ENCODE results near the gene MAP7.
"Not testable (repeated sequence)": the region's sequence is repeated elsewhere in the genome, so short reads cannot be mapped to it uniquely, and the experiment has no call there.

MAP7 gene

DNA sequence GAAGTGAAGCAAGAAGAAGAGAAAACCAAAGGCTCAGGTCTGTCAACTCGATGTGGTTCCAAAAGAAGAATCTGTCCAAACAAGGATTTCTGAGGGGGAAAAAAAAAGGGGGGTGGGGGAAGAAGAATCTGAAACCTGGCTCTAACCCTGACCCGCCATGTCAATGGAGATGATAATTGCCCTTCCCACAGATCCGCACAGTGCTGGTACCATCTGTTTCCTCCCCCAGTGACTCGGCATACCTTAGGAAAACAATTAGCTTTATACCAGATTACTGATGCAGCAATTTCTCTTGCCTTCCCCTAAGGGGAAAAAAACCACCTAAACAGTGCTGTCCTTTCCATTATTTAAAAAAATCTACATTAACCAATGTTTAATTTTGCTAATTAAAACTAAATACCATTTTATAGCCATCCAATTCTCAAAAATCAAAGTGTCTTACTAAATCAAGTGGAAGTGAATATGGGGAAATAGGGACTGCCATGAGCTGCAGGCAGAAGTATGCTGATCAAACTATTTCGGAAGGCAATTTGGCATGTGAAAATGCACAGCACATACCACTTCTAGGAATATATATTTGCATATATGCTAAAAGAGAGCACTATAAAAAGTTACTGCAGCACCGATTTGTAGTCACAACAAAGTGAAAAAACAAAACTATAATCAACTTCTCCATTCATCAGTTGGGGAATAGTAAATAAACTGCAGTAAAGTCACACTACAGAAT, 46.8 kb downstream of the MAP7 start:
- DNase-seq, result no peak

DNA sequence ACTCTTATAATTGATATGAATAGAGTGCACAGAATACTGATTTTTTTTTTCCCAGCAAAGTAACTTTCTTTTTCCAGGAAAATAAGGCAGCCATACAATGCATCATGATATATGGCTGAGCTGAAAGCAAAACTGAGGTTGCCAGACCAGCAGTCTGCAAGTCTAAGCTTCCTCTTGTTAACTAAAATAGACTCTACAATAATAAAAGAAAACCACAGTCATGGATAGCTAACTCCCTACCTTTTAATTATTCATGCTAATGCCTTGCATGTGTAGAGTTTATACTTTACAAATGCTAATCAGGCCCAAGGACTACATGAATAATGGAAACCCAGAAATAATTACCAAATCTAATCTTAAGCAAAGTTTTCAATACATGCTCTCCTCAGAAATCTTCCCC, 47.4 kb downstream of the MAP7 start:
- no peak for DNase-seq

DNA sequence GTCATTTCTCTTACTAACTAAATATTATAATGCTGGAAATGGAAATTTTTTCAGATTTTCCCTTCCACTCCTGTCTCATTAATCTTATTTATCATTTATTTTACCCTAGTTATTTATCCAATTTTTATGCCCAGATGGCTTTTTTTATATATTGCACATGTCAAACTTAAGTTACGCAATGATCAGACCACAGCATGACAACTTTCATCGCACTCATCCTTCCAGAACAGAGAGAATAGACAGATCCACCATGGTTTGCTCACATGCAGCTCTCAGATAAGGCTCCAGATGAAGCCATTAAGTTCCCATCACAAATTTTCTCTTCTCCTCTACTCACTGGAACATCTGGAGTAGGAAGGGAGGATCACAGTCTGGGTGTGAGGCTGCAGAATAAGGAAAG, 48.7 kb downstream of the MAP7 start:
- no peak for DNase-seq

DNA sequence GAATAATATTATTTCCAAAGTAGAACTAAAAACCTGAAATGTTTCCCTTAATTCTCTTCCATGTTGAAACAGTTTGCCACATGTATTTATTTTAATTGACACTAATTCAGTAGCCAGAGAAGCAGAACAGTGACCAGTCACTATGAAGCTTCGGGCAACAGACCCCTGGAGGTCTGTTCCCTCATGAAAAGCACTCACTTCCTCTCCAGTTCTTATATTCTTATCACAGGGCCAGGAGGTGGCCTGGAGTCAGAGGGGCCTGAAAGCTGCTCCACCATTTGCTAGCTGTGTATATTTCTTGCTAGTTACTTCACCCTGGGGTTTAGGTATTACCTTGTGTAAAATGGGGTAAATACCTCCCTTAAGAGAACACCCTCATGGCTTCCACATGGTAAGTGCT, 49.1 kb downstream of the MAP7 start:
- DNase-seq, result no peak

DNA sequence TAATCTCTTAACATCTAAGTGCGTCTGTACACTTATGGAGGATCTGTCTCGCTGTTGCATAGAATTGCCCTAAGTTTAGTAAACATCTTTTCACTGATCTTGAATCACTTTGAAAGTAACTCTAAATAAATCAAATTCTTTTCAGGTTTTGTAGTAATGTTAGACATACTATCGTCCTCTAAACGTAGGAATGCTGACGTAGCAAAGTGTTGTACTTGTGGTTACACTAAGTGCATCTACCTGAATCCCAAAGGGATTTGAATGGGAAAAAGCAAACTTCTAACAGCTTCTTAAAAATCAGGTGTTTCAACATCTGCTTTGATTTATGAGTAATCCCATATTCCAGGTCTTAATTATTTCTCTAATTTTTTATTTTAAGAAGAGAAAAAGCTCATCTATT, 49.8 kb downstream of the MAP7 start:
- no peak for DNase-seq

DNA sequence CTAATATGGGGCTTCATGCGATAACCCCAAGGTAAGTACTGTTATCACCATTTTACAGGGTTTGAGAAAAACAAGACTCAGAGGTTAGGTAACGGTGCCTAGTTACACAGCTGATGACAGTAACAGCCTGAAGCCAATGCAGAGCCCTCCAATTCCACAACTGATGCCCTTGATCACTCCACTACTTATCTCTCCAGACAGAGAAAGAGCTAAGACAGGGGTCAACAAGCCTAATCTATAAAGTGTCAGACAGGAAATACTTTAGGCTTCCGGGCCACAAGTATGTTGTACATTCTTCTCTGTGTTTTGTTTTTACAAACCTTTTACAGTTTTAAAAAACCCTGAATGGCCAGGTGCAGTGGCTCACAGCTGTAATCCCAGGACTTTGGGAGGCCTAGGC, 50.9 kb downstream of the MAP7 start:
- no peak for DNase-seq

DNA sequence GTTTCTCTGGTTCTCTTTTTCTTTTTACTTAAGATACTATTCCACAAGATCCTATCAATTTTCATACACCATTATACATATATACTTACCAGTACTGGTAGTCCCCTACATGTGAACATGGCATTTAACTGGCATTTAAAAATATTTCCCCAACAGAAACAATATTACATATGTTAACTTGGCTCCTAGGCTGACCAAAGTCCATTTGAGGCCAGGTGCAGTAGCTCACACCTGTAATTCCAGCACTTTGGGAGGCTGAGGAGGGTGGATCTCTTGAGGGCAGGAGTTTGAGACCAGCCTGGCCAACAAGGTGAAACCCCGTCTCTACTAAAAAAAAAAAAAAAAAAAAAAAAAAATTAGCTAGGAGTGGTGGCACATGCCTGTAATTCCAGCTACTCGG, 53.8 kb downstream of the MAP7 start:
- not testable (repeated sequence) for DNase-seq

DNA sequence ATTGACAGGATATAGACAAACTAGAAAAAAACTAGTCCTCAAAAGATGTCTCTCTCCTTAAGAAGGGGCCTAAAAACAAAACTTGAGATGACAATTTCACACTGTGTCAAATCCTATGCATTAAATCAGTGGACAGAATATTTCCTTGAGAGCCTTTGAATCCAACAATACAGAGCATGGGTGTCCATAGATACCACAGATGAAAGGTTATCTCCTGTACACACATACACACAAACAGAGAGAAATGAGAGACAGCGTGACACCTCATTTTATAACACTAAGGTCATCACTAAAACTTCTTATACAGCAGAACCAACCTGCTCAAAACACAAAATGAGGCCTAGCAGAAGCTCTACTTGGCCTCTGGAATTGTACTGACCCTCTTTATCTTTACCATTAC, 55.5 kb downstream of the MAP7 start:
- DNase-seq, result no peak

DNA sequence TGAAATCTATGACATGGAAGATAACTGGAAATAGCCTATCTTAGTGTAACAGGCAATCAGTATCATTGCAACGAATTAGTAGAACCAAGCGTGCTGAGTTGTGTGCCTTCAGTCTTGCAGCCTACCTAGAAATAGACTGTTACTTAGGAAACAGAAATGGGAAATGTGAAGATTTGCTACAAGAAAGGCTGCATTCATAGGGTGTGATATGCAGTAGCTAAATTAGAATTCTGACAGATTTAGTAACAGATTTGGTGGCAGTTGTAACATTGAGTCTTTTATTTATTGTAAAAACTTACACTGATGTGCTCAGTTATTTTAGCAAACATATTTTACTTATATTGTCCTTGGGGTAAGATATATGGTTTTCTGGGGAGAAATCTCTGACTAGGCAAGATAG, 56.2 kb downstream of the MAP7 start:
- no peak for DNase-seq

DNA sequence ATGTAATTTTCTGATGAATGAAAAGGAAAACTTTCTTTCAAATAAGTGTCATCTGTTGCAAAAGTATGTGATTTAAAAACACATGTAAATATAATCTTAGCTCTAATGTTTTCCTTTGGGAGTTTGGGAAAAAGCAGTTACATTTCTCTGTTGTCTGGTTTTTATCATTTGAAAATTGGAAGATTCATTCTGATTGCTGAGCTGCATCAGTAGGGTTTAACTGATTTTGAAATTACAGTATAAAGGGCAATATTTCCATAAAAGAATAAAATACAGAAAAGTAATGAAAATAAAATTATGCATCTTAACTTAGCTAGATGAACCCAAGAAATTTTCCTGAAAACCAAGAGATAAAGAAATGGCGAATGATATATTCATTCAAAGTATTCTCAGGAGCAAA, 57.8 kb downstream of the MAP7 start:
- DNase-seq, result no peak

DNA sequence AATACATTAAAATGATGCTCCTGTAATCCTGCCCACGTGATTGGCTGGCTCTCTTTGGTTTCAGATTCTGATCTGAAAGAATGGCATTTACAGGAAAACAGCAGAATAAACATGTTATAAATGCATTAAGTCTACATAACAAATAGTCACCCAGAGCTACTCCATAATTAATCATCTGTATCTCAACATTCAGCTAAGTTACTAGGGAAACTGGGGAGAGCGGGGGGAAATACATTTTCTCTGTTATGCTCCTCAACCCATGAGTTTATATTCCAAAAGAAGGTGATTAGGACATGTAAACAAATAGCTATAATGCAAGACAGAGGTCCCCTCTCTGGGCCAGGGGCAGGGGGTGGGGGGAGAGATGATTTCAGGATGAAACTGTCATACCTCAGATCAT, 58.5 kb downstream of the MAP7 start:
- no peak for DNase-seq

DNA sequence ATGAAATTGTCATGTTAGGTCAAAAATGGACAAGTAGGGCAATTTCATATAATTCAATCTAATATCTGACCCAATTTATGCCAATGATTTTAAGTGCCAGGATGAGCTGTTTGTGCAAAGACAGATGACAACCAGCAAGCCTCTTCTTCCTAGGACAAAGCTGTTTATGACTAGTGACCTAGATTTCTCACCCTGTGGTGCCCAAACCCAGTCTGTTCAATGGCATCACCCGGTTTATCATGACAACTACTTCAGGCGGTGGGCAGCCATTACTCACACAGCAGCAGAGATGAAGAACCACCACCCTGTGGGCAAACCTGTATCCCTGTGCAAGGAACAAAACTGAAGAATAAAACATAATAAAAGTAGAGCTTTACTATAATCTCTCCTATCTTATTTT, 59.0 kb downstream of the MAP7 start:
- no peak for DNase-seq

DNA sequence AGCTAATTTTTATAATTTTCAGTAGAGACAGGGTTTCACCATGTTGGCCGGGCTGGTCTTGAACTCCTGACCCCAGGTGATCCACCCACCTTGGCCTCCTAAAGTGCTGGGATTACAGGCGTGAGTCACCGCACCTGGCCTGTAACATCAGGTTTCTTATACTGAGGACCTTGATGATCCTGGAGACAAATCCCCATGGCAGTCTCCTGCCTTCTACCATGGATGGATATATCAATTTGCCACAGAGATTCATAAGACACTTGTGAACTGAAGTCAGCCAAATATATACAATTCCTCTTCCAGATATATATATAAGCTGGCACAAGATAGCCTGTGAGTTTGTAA, 60.6 kb downstream of the MAP7 start:
- DNase-seq, result not testable (repeated sequence)

DNA sequence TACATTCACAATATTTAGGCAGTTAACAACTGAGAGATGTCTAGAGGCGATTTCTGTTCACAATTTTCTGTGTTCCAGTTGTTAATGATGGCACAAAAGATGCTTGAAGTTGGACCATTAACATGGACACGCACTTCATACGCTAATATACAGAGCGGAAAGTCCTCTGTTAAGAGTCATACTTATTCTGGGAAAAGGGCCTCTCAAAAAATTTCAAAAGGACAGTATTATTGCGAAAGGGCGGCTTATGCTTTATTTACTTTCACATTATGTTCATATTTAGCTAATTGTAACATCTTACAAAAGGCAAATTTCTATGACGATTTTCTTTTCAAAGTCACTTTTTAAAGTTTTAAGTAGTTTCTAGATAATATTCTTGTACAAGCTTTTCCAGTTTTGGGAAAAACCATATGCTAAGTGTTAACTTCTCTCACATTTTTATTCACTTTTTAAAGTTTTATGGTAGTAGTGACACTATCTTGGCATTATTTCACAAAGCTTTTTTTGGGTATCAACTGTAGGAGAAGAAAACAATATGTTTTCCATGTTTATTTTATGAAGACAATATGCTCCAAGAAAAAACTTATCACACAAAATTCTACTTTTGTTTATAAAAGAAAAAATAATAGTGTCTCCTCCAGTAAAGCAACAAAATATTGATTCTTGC, 62.3 kb downstream of the MAP7 start:
- DNase-seq, result peak; percentile 8

DNA sequence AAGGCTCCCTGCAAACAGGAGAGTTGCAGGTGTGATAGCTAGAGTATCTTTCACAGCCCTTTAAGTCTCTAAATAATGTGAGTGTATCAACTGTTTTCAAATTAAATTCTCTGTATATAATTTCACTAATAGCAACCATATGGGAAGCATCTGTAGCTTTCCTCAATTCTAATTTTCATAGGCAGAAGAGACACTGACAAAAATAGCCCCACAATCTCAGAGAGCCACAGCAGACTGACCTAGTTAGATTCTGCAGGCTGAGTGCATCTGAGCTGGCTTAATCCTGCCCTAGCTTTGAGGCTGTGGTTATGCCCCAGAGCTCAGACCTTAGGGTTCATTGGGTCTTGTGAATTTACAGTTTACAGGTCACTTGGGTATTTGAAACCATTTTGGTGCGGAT, 63.9 kb downstream of the MAP7 start:
- DNase-seq, result no peak

DNA sequence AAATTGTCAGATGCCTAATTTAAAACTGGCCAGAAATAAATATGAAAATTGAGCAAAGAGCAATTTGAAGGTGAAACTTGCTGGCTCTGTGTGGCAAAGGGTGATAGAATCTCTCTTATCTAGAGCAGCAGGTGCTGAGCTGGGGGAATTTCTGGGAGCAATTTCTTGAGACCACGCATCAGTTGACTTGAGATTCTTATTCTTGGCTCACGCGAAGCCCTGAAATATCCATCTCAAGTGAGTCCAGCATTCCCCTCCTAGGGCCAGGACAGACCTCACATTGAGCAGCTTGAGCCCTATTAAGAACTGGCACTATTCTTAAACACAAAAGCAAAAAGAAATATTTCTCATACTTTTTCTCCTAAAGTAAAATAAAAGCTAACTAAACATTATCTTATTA, 66.3 kb downstream of the MAP7 start:
- no peak for DNase-seq

DNA sequence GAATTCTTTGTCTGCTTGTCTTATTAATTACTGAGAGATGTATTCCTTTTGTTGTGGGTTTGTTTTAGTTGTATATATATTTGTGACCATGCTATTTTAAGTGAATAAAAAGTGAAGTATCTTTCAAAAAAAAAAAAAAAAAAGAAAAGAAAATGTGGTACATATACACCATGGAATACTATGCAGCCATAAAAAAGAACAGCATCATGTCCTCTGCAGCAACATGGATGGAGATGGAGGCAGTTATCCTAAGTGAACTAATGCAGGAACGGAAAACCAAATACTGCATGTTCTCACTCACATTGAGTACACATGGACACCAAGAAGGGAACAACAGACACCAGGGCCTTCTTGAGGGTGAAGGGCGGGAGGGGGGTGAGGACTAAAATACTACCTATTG, 67.2 kb downstream of the MAP7 start:
- not testable (repeated sequence) for DNase-seq

DNA sequence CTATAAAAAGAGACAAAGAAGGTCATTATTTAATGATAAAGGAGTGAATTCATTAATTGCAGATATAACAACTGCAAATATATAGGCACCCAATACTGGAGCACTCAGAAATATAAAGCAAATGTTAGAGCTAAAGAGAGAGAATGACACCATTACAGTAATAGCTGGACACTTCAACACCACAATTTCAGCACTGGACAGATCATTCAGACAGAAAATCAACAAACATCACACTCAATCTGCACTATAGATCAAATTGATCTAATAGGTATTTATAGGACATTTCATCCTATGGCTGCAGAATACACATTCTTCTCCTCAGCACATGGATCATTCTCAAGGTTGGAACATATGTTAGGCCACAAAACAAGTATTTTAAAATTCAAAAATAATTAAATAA, 72.7 kb downstream of the MAP7 start:
- no peak for DNase-seq

DNA sequence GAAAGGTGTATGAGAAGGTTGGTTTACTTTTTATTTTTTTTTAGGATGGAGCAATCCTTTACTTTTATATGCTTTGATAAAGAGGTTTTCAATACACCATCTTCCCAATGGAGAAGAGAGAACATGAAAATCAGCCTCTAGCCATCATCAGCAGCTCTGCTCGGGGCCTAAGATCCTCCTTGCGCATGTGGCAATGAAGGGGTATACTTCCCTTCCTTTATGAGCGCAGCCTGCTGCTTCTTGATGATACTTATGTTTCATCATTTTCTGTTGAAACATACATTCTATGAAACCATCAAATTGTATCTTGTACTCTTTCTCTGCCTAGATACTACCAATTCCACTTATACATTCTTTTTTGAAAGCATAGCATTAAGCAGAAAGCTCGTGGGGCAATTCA, 74.5 kb downstream of the MAP7 start:
- no peak for DNase-seq

DNA sequence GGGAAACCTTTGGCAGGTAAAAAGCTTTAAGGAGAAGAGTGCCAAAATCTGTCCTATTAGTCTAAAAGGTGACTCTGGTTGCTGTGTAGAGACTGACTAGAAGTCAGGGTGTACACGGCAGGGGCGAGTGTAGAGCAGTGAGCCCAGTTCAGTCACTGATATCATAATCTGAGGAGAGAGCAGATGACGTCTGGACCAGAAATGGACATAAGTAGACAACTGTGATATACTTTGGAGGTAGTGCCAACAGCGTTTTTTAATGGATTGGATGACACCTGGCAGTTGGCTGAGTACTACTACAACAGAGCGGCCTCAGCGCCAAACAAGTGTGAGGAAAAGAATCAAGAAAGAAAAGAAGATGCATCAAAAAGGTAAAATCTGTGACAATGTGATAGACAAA, 76.0 kb downstream of the MAP7 start:
- DNase-seq, result no peak

DNA sequence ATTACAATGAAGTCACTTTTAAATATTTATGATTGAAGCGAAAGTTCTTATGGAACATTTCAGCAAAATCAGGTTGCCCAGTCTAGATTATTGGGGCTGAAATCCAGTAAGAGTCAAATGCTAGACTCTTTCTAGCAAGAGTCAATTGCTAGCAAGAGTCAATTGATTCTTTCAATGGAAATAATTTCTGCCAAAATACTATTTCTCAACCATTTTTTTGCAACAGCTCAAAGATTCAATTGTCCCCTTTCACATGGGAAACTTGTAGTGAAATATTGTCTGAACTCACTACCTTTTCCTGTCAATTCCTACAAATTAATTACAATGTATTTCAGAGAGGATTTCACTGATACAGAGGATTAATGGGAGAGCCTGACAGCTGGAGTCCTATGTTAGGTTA, 78.3 kb downstream of the MAP7 start:
- no peak for DNase-seq

DNA sequence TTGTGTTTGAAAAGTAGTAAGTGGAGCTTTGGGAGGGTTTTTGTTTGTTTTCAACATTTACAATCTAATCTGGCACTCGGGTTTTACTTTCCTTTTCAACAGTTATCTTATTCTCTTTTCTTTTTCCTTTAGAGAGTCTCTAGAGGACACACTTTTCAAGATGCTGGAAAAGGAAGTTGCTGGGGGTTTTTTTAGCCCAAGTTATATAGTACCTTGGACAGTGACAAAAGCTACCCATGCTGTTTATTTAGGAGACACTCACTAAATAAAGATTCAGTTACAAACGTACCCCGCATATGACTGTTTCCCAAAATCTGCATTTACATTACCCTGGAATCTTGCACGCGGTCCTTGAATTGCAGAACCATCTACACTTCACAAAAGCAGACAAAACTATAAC, 78.8 kb downstream of the MAP7 start:
- peak; percentile 1 for DNase-seq

DNA sequence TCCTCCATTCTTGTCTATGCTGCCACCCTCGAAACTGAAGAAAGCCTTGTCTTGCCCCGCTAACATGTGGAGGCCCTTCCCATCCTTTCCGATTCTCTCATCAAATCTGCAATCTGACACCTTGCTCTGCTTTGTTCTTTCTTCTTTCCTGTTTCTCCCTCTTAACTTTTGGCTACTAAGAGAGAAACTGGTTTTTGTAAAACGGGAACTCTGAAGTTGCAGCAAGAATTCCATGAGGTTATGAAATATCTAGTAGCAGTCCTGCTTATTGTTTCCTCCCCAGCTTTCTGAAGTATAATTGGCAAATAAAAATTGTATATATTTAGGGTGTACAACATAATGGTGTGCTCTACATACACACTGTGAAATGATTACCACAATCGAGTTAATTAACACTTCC, 80.2 kb downstream of the MAP7 start:
- no peak for DNase-seq

DNA sequence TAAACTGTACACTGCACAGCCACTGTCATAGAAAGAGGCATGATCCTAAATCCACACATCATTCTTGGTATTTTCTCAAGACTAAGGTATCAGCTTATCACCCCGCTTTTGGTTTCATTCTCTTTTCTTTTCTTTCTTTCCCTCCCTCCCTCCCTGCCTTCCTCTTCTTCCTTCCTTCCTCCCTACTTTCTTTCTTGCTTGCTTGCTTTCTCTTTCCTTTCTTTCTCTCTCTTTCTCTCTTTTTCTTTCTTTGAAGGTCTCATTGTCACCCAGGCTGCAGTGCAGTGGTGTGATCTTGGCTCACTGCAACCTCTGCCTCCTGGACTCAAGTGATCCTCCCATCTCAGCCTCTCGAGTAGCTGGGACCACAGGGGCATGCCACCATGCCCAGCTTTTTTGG, 81.1 kb downstream of the MAP7 start:
- no peak for DNase-seq

DNA sequence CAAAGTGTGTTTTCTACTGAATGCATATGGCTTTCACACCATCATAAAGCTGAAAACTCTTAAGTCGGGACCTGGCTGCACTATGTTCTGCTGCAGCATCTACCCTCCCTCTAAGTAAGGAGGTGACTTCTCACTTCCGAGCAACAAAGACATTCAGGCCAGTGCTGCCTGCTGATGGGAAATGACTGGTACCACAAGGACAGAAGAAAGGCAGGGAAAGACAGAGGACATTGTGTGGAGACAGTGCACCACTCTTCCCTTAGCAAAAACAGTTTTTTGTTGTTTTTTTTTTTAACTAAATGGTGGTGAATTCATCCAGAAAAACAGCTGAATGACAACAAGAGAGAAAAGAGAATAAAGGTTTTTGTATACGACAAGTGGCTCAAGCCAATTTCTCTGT, 81.5 kb downstream of the MAP7 start:
- DNase-seq, result no peak

All from fibroblast of skin of scalp (primary cell).